ENCODE data around the gene AIFM2.
A peak's percentile ranks its signal among the peaks of the same experiment; 100 is the strongest.
"Not testable (repeated sequence)": the region's sequence is repeated elsewhere in the genome, so short reads cannot be mapped to it uniquely, and the experiment has no call there.

Gene AIFM2

GRCh38 chr10:70106958-70107791 lies 25.4 kb downstream of the AIFM2 start:
- intact Hi-C loops (cut with DNase I) = no loop called here
- peak in 7 of 42 donors; percentile 7 to 52 (median 24) for DNase-seq

GRCh38 chr10:70101668-70102067 lies 31.0 kb downstream of the AIFM2 start:
- intact Hi-C loops (cut with DNase I) = no loop called here
- DNase-seq = no peak

GRCh38 chr10:70101068-70101562 lies 31.5 kb downstream of the AIFM2 start:
- intact Hi-C loops (cut with DNase I); DNase-seq: not testable (repeated sequence)

- DNase-seq = no peak
- intact Hi-C loops (cut with DNase I) = no loop called here
Measured at GRCh38 chr10:70098271-70098670, 34.4 kb downstream of the AIFM2 start.

- intact Hi-C loops (cut with DNase I) = no loop called here
- no peak for DNase-seq
Measured at GRCh38 chr10:70097459-70097858, 35.2 kb downstream of the AIFM2 start.

- intact Hi-C loops (cut with DNase I) = no loop called here
- no peak for DNase-seq
Measured at GRCh38 chr10:70096705-70097420, 35.8 kb downstream of the AIFM2 start.

GRCh38 chr10:70096016-70096704 lies 36.5 kb downstream of the AIFM2 start:
- intact Hi-C loops (cut with DNase I) = no loop called here
- no peak for DNase-seq

GRCh38 chr10:70094250-70094649 lies 38.4 kb downstream of the AIFM2 start:
- intact Hi-C loops (cut with DNase I) = no loop called here
- DNase-seq = no peak

- no peak for DNase-seq
- intact Hi-C loops (cut with DNase I) = no loop called here
Measured at GRCh38 chr10:70093335-70093944, 39.2 kb downstream of the AIFM2 start.

- DNase-seq = no peak
- intact Hi-C loops (cut with DNase I) = no loop called here
Measured at GRCh38 chr10:70092389-70092718, 40.3 kb downstream of the AIFM2 start.

- intact Hi-C loops (cut with DNase I) = no loop called here
- DNase-seq = no peak
Measured at GRCh38 chr10:70090951-70091350, 41.7 kb downstream of the AIFM2 start.

GRCh38 chr10:70090013-70090412 lies 42.6 kb downstream of the AIFM2 start:
- intact Hi-C loops (cut with DNase I) = no loop called here
- no peak for DNase-seq

- intact Hi-C loops (cut with DNase I) = no loop called here
- no peak for DNase-seq
Measured at GRCh38 chr10:70088308-70088698, 44.3 kb downstream of the AIFM2 start.

GRCh38 chr10:70087616-70088307 lies 44.9 kb downstream of the AIFM2 start:
- DNase-seq = no peak
- intact Hi-C loops (cut with DNase I) = no loop called here

GRCh38 chr10:70085975-70086613 lies 46.5 kb downstream of the AIFM2 start:
- intact Hi-C loops (cut with DNase I) = no loop called here
- no peak for DNase-seq

GRCh38 chr10:70084189-70084588 lies 48.4 kb downstream of the AIFM2 start:
- no peak for DNase-seq
- intact Hi-C loops (cut with DNase I) = no loop called here

- intact Hi-C loops (cut with DNase I) = not testable (repeated sequence)
- DNase-seq = peak in 4 of 42 donors; percentile 9 to 45 (median 27)
Measured at GRCh38 chr10:70080789-70081188, 51.8 kb downstream of the AIFM2 start.

GRCh38 chr10:70078937-70079336 lies 53.7 kb downstream of the AIFM2 start:
- intact Hi-C loops (cut with DNase I) = no loop called here

More at GRCh38 chr10:70078937-70079336, 53.7 kb downstream of the AIFM2 start:
- DNase-seq = no peak
